Gastroesophageal sphincter (tissue), 4 donors: ENCODE results near the gene LANCL2. TPM values are rescaled to one million over a fixed set of nuclear protein-coding genes. Genes with fewer than 3 reads are reported as not detected.
"Not testable (repeated sequence)": the region's sequence is repeated elsewhere in the genome, so short reads cannot be mapped to it uniquely, and the experiment has no call there.

ENCODE experiments used
- ATAC-seq: fragments of 150-250 bp; one replicate; pipeline ENCODE4 v1.9.1; 2016; ENCODE audit warnings: mild to moderate bottlenecking, moderate library complexity
- H3K27ac ChIP-seq, 4 donors: fragments of 200-600 bp; sonication (generic) in 3 of 4; 1 replicate in 3 of 4; 2 replicates in 1 of 4; pipeline ENCODE4 v1.5.1; 2016 to 2019
- H3K27me3 ChIP-seq: fragments of 200-600 bp; sonication (generic); one replicate; pipeline ENCODE4 v1.5.1; 2019
- H3K36me3 ChIP-seq, 2 donors: fragments of 200-600 bp; sonication (generic); one replicate each; pipeline ENCODE4 v1.5.1; 2019; ENCODE audit warnings: control low read depth in 1 of 2
- H3K4me1 ChIP-seq, 3 donors: fragments of 200-600 bp; sonication (generic); 1 replicate in 2 of 3; 2 replicates in 1 of 3; pipeline ENCODE4 v1.5.1; 2016 to 2019; ENCODE audit warnings: control low read depth in 2 of 3
- H3K4me3 ChIP-seq, 2 donors: fragments of 200-600 bp; sonication (generic); one replicate each; pipeline ENCODE4 v1.5.1; 2019; ENCODE audit warnings: mild to moderate bottlenecking in 1 of 2, moderate library complexity in 1 of 2
- H3K9me3 ChIP-seq, 3 donors: fragments of 200-600 bp; sonication (generic); one replicate each; pipeline ENCODE4 v1.5.1; 2017 to 2019; ENCODE audit warnings: control low read depth in 2 of 3
- CTCF ChIP-seq, 4 experiments: fragments of 200-600 bp in 2 of 4; fragments of 450-650 bp in 2 of 4; sonication (generic) in 1 of 4; IDR thresholded peaks; one replicate each; pipeline ENCODE4 v1.5.1; 2017 to 2019; ENCODE audit warnings: antibody characterized with exemption in 4 of 4, mild to moderate bottlenecking in 2 of 4, moderate library complexity in 2 of 4
- EP300 ChIP-seq: sonication (generic); formaldehyde crosslinking; IDR thresholded peaks from one replicate; pipeline ENCODE4 v1.6.1; 2017; ENCODE audit warnings: antibody characterized with exemption, mild to moderate bottlenecking
- POLR2A ChIP-seq, 2 donors: fragments of 450-650 bp; IDR thresholded peaks; one replicate each; pipeline ENCODE4 v1.6.1; 2017; ENCODE audit warnings: antibody characterized with exemption in 2 of 2, mild to moderate bottlenecking in 2 of 2, moderate library complexity in 1 of 2
- POLR2AphosphoS5 ChIP-seq: sonication (generic); formaldehyde crosslinking; IDR thresholded peaks from one replicate; pipeline ENCODE4 v1.6.1; 2017; ENCODE audit warnings: antibody characterized with exemption
- WGBS, 2 donors: methylation state at CpG; one replicate each; pipeline ENCODE4 v1.1.5; 2018; ENCODE audit warnings: low coverage in 1 of 2; 5-methylcytosine and 5-hydroxymethylcytosine counted together
- total RNA-seq, 4 donors: library from RNA; depleted of rRNA; stranded (reverse); fragments of >200 nt; gene quantifications; one replicate each; pipeline ENCODE4 v1.1.0, GENCODE V29; 2016

The LANCL2 gene
- total RNA-seq, 4 donors from 2014 or later = 6.9 to 10.6 (median 9.3) TPM

- no peaks in the 10 kb centered on the region for H3K4me1 ChIP-seq
Measured at GRCh38 chr7:55345292-55345691, 19.8 kb upstream of the LANCL2 start.

GRCh38 chr7:55348502-55348901, 16.6 kb upstream of the LANCL2 start:
- TF ChIP-seq POLR2A (IDR thresholded peaks at IDR 0.05) = no peak
- Histone ChIP-seq H3K4me3 (no peak overlapping the region), H3K36me3 (no peaks in the 10 kb centered on the region), H3K4me1 (no peaks in the 10 kb centered on the region), H3K27ac (no peak overlapping the region), H3K27me3 (peaks cover 35% of the 10 kb centered on the region), H3K9me3 (no peaks in the 10 kb centered on the region)
- ATAC-seq = no peak
- 41 to 47% methylated on average over 4 of the region's 4 CpGs for WGBS, 2 donors

More at GRCh38 chr7:55345292-55345691, 19.8 kb upstream of the LANCL2 start:
- Histone ChIP-seq H3K27me3 (peaks cover 28% of the 10 kb centered on the region), H3K4me3 (no peak overlapping the region), H3K9me3 (no peaks in the 10 kb centered on the region), H3K36me3 (no peaks in the 10 kb centered on the region), H3K27ac (no peak overlapping the region)
- TF ChIP-seq CTCF (IDR thresholded peaks at IDR 0.05) (no peak), POLR2A (IDR thresholded peaks at IDR 0.05) (no peak), EP300 (no peak), POLR2AphosphoS5 (no peak)
- WGBS, 2 donors = 100% methylated on average over 2 of the region's 22 CpGs; no CpG with 5 or more reads in 1 of the 2 donors
- ATAC-seq = no peak

- H3K27me3 ChIP-seq = peaks cover 29% of the 10 kb centered on the region
- H3K4me3 ChIP-seq = no peak overlapping the region
- H3K36me3 ChIP-seq = no peaks in the 10 kb centered on the region
- no peaks in the 10 kb centered on the region for H3K9me3 ChIP-seq
- TF ChIP-seq POLR2AphosphoS5 (no peak), EP300 (no peak), CTCF (IDR thresholded peaks at IDR 0.05) (no peak)
- H3K27ac ChIP-seq = no peak overlapping the region
- 20 to 39% methylated on average over 1 to 2 of the region's 2 CpGs for WGBS, 2 donors
- no peaks in the 10 kb centered on the region for H3K4me1 ChIP-seq
- no peak for ATAC-seq
Measured at GRCh38 chr7:55349121-55349520, 16.0 kb upstream of the LANCL2 start.

GRCh38 chr7:55350281-55350680, 14.9 kb upstream of the LANCL2 start:
- Histone ChIP-seq H3K4me3 (no peak overlapping the region), H3K27me3 (peaks cover 17% of the 10 kb centered on the region), H3K36me3 (no peaks in the 10 kb centered on the region), H3K27ac (no peak overlapping the region), H3K4me1 (no peaks in the 10 kb centered on the region), H3K9me3 (no peaks in the 10 kb centered on the region)
- WGBS, 2 donors = 57 to 76% methylated on average over 6 to 7 of the region's 7 CpGs
- ATAC-seq = no peak
- TF ChIP-seq POLR2A (IDR thresholded peaks at IDR 0.05) (no peak), POLR2AphosphoS5 (no peak), EP300 (no peak), CTCF (IDR thresholded peaks at IDR 0.05) (no peak)

GRCh38 chr7:55351263-55351662, 13.9 kb upstream of the LANCL2 start:
- no peaks in the 10 kb centered on the region for H3K9me3 ChIP-seq
- no peak overlapping the region for H3K4me3 ChIP-seq
- peaks cover 11% of the 10 kb centered on the region for H3K27me3 ChIP-seq
- H3K4me1 ChIP-seq = no peaks in the 10 kb centered on the region
- WGBS, 2 donors = 37 to 77% methylated on average over 3 of the region's 3 CpGs
- no peak for TF ChIP-seq EP300
- TF ChIP-seq CTCF (IDR thresholded peaks at IDR 0.05) = no peak
- no peak for TF ChIP-seq POLR2A (IDR thresholded peaks at IDR 0.05)
- TF ChIP-seq POLR2AphosphoS5 = no peak
- no peaks in the 10 kb centered on the region for H3K36me3 ChIP-seq
- H3K27ac ChIP-seq = no peak overlapping the region
- ATAC-seq = no peak

- not testable (repeated sequence) for H3K9me3 ChIP-seq, H3K4me1 ChIP-seq, H3K36me3 ChIP-seq, H3K27ac ChIP-seq, ATAC-seq, H3K4me3 ChIP-seq
- no CpG with 5 or more reads among the region's 6 CpGs for WGBS, 2 donors
- peaks cover 11% of the 10 kb centered on the region for H3K27me3 ChIP-seq
Measured at GRCh38 chr7:55352947-55353273, 12.2 kb upstream of the LANCL2 start.
